Psoas muscle (tissue), 8 donors: ENCODE measurements around the gene HSD17B11. TPM values are rescaled to one million over a fixed set of nuclear protein-coding genes. Genes with fewer than 3 reads are reported as not detected.
"Not testable (repeated sequence)": the region's sequence is repeated elsewhere in the genome, so short reads cannot be mapped to it uniquely, and the experiment has no call there.

Experiments used
- ATAC-seq, 4 donors: fragments of 200-7000 bp; cut with Tn5 transposase; one replicate each; pipeline ENCODE4 v1.9.1; 2020; ENCODE audit warnings: moderate library complexity in 3 of 4, mild to moderate bottlenecking in 2 of 4
- DNase-seq, 2 donors: peaks; one replicate each; pipeline ENCODE4 v3.0.0-alpha.2; 2020
- H3K27ac ChIP-seq: fragments of 200-600 bp; one replicate; pipeline ENCODE4 v1.8.0; 2022
- H3K27me3 ChIP-seq, 3 donors: fragments of 200-600 bp in 1 of 3; one replicate each; pipeline versions ENCODE4 v1.6.1 to v1.8.0; 2013 to 2022; ENCODE audit warnings: low read length in 2 of 3, mild to moderate bottlenecking in 2 of 3, moderate library complexity in 1 of 3; ENCODE audit not compliant: insufficient read depth in 3 of 3
- H3K36me3 ChIP-seq, 2 donors: fragments of 200-600 bp in 1 of 2; one replicate each; pipeline versions ENCODE4 v1.6.1 to v1.8.0; 2013 to 2022; ENCODE audit warnings: low read depth in 1 of 2, mild to moderate bottlenecking in 1 of 2, moderate library complexity in 1 of 2; ENCODE audit not compliant: insufficient read depth in 1 of 2
- H3K4me1 ChIP-seq: fragments of 200-600 bp; one replicate; pipeline ENCODE4 v1.8.0; 2022
- H3K4me3 ChIP-seq: fragments of 200-600 bp; one replicate; pipeline ENCODE4 v1.8.0; 2022; ENCODE audit warnings: mild to moderate bottlenecking
- H3K9me3 ChIP-seq: fragments of 200-600 bp; one replicate; pipeline ENCODE4 v1.8.0; 2022
- CTCF ChIP-seq: fragments of 200-600 bp; IDR thresholded peaks from one replicate; pipeline ENCODE4 v1.8.0; 2022; ENCODE audit warnings: antibody characterized with exemption
- WGBS, 3 donors: extraction: QIAGEN DNeasy Blood & Tissue Kit; methylation state at CpG; one replicate each; pipeline versions ENCODE4 v1.1.6 to v1.1.7; 2013; 5-methylcytosine and 5-hydroxymethylcytosine counted together
- intact Hi-C, 2 donors: fragments of 100-400 bp; cut with DNase I; formaldehyde crosslinking; loops; one replicate each; pipeline versions ENCODE4 v1.11.0 to v1.14.2; 2022
- polyA plus RNA-seq, 3 donors: library from polyadenylated mRNA; stranded (reverse); fragments of 200-250 nt; gene quantifications; one replicate each; pipeline ENCODE4 v1.2.3, GENCODE V29; 2013
- total RNA-seq, 4 donors: library from RNA; stranded (reverse); fragmentation: NEBNext Ultra II Directional in 2 of 4; extraction: Animal tissue kit (Norgen Biotek cat#: 25700) in 2 of 4; gene quantifications; one replicate each; pipeline versions ENCODE4 v1.2.1 to v1.2.4, GENCODE V29; 2021 to 2023
- donor health status: healthy with polysubstance abuse.
- donor health status: DM: no; HTN: no; CAD: no; lungs with moderate emphysema.
- donor health status: Bipolar disorder and iron deficiency.
- donor health status: healthy.
- donor health status: DM: yes; HTN: yes; CAD: no.
- donor health status: DM: no; HTN: no; CAD: no.
- donor health status: DM: no; HTN: no; CAD: no.
- donor health status: DM: yes; HTN: yes; CAD: no.

HSD17B11 gene
- total and polyA plus RNA-seq, 7 donors: 5.1 to 11.3 (median 9.6) TPM

GRCh38 chr4:87305562-87305961, 85.4 kb downstream of the HSD17B11 start:
- Histone ChIP-seq H3K4me3 (no peak overlapping the region), H3K27me3 (no peaks in the 10 kb centered on the region), H3K9me3 (no peaks in the 10 kb centered on the region), H3K36me3 (no peaks in the 10 kb centered on the region), H3K4me1 (no peaks in the 10 kb centered on the region), H3K27ac (no peak overlapping the region)
- TF ChIP-seq CTCF: no peak
- no peak for DNase-seq
- ATAC-seq: no peak
- WGBS, 3 donors: 79 to 86% (median 82%) methylated on average over 7 of the region's 7 CpGs
- intact Hi-C loops: no loop called here

GRCh38 chr4:87304745-87305432, 86.1 kb downstream of the HSD17B11 start:
- no peak overlapping the region for H3K27ac ChIP-seq
- no peaks in the 10 kb centered on the region for H3K27me3 ChIP-seq
- 82 to 87% (median 86%) methylated on average over 10 of the region's 10 CpGs for WGBS, 3 donors
- ATAC-seq (no peak), DNase-seq (no peak)
- no peak for TF ChIP-seq CTCF
- no peaks in the 10 kb centered on the region for H3K4me1 ChIP-seq
- no peaks in the 10 kb centered on the region for H3K36me3 ChIP-seq
- H3K4me3 ChIP-seq: no peak overlapping the region
- intact Hi-C loops: no loop called here
- H3K9me3 ChIP-seq: no peaks in the 10 kb centered on the region

- no peak overlapping the region for H3K27ac ChIP-seq
- no peaks in the 10 kb centered on the region for H3K4me1 ChIP-seq
- intact Hi-C loops: no loop called here
- no peaks in the 10 kb centered on the region for H3K36me3 ChIP-seq
- no peaks in the 10 kb centered on the region for H3K9me3 ChIP-seq
- no peak for ATAC-seq
- WGBS, 3 donors: 76 to 82% (median 78%) methylated on average over 4 of the region's 4 CpGs
- TF ChIP-seq CTCF: no peak
- H3K27me3 ChIP-seq: no peaks in the 10 kb centered on the region
- no peak for DNase-seq
- no peak overlapping the region for H3K4me3 ChIP-seq
Observed at GRCh38 chr4:87299898-87300297, 91.1 kb downstream of the HSD17B11 start.

GRCh38 chr4:87298362-87298761, 92.6 kb downstream of the HSD17B11 start:
- no peak for ATAC-seq
- Histone ChIP-seq H3K27ac (no peak overlapping the region), H3K36me3 (no peaks in the 10 kb centered on the region), H3K27me3 (no peaks in the 10 kb centered on the region), H3K4me1 (no peaks in the 10 kb centered on the region), H3K9me3 (peaks cover under 1% of the 10 kb centered on the region), H3K4me3 (no peak overlapping the region)
- no peak for DNase-seq
- no peak for TF ChIP-seq CTCF
- intact Hi-C loops: no loop called here
- 36 to 45% (median 37%) methylated on average over 2 of the region's 2 CpGs for WGBS, 3 donors

GRCh38 chr4:87294911-87295310, 96.1 kb downstream of the HSD17B11 start:
- H3K4me3 ChIP-seq, H3K27ac ChIP-seq, intact Hi-C loops, H3K27me3 ChIP-seq, DNase-seq, H3K36me3 ChIP-seq, H3K4me1 ChIP-seq, ATAC-seq, H3K9me3 ChIP-seq: not testable (repeated sequence)
- WGBS, 3 donors: 75 to 94% (median 82%) methylated on average over 11 of the region's 11 CpGs

- WGBS, 3 donors: 90 to 96% (median 94%) methylated on average over 7 of the region's 7 CpGs
- H3K27ac ChIP-seq, H3K27me3 ChIP-seq, H3K36me3 ChIP-seq, H3K4me3 ChIP-seq, H3K9me3 ChIP-seq, ATAC-seq, H3K4me1 ChIP-seq, intact Hi-C loops, DNase-seq: not testable (repeated sequence)
Observed at GRCh38 chr4:87293889-87294288, 97.1 kb downstream of the HSD17B11 start.
